H9 (cell line): ENCODE results near the gene PPARA. TPM values are rescaled to one million over a fixed set of nuclear protein-coding genes. Genes with fewer than 3 reads are reported as not detected.
"Not testable (repeated sequence)": the region's sequence is repeated elsewhere in the genome, so short reads cannot be mapped to it uniquely, and the experiment has no call there.

Experiments used
- DNase-seq: peaks from one replicate; pipeline ENCODE4 v3.0.0-alpha.2; 2017
- H2AFZ ChIP-seq: one replicate; pipeline ENCODE4 v1.6.1; 2013; ENCODE audit warnings: mild to moderate bottlenecking, low read length, control low read depth, moderate library complexity
- H2AK5ac ChIP-seq: 2 replicates; pipeline ENCODE4 v1.6.1; 2013; ENCODE audit warnings: low read length, control low read depth, mixed read lengths; ENCODE audit not compliant: insufficient read length
- H2BK120ac ChIP-seq: one replicate; pipeline ENCODE4 v1.6.1; 2013; ENCODE audit warnings: low read depth, mild to moderate bottlenecking, low read length, control low read depth, inconsistent platforms; ENCODE audit not compliant: poor library complexity, severe bottlenecking
- H2BK12ac ChIP-seq: 2 replicates; pipeline ENCODE4 v1.6.1; 2013; ENCODE audit warnings: low read length, control low read depth, mixed read lengths, low read depth; ENCODE audit not compliant: insufficient read length
- H2BK15ac ChIP-seq: 2 replicates; pipeline ENCODE4 v1.6.1; 2013; ENCODE audit warnings: low read depth, low read length, control low read depth
- H2BK20ac ChIP-seq: one replicate; pipeline ENCODE4 v1.6.1; 2013; ENCODE audit warnings: low read depth, mild to moderate bottlenecking, low read length, control low read depth, inconsistent platforms; ENCODE audit not compliant: poor library complexity, severe bottlenecking
- H2BK5ac ChIP-seq: 2 replicates; pipeline ENCODE4 v1.6.1; 2013; ENCODE audit warnings: low read length, control low read depth, mixed read lengths; ENCODE audit not compliant: insufficient read length
- H3K14ac ChIP-seq: 2 replicates; pipeline ENCODE4 v1.6.1; 2013; ENCODE audit warnings: low read length, control low read depth; ENCODE audit not compliant: insufficient read depth
- H3K18ac ChIP-seq: 2 replicates; pipeline ENCODE4 v1.6.1; 2013; ENCODE audit warnings: low read depth, mild to moderate bottlenecking, mixed read lengths, low read length, control low read depth; ENCODE audit not compliant: insufficient read length
- H3K23ac ChIP-seq: 2 replicates; pipeline ENCODE4 v1.6.1; 2013; ENCODE audit warnings: low read length, control low read depth, mixed read lengths, low read depth; ENCODE audit not compliant: insufficient read length
- H3K23me2 ChIP-seq: 2 replicates; pipeline ENCODE4 v1.6.1; 2013; ENCODE audit warnings: low read depth, mild to moderate bottlenecking, mixed read lengths, low read length, control low read depth; ENCODE audit not compliant: insufficient read length, poor library complexity, severe bottlenecking
- H3K27ac ChIP-seq: 2 replicates; pipeline ENCODE4 v1.5.1; 2013; ENCODE audit warnings: low read length, control low read depth, mixed read lengths, low read depth; ENCODE audit not compliant: insufficient read length
- H3K27me3 ChIP-seq: 2 replicates; pipeline ENCODE4 v1.6.1; 2013; ENCODE audit warnings: low read length, control low read depth, inconsistent platforms; ENCODE audit not compliant: insufficient read depth
- H3K4ac ChIP-seq: 2 replicates; pipeline ENCODE4 v1.6.1; 2013; ENCODE audit warnings: low read depth, mild to moderate bottlenecking, control low read depth, inconsistent platforms, low read length, moderate library complexity
- H3K4me1 ChIP-seq: 2 replicates; pipeline ENCODE4 v1.6.1; 2013; ENCODE audit warnings: low read length, control low read depth, inconsistent platforms; ENCODE audit not compliant: insufficient read depth
- H3K4me2 ChIP-seq: 2 replicates; pipeline ENCODE4 v1.6.1; 2013; ENCODE audit warnings: low read length, control low read depth, mixed read lengths; ENCODE audit not compliant: insufficient read length, insufficient read depth
- H3K56ac ChIP-seq: 2 replicates; pipeline ENCODE4 v1.6.1; 2013; ENCODE audit warnings: low read depth, mild to moderate bottlenecking, mixed read lengths, low read length, control low read depth; ENCODE audit not compliant: insufficient read length
- H3K79me1 ChIP-seq: 2 replicates; pipeline ENCODE4 v1.6.1; 2013; ENCODE audit warnings: low read depth, mild to moderate bottlenecking, moderate library complexity, low read length, control low read depth, inconsistent platforms; ENCODE audit not compliant: insufficient read depth, poor library complexity, severe bottlenecking
- H3K79me2 ChIP-seq: 2 replicates; pipeline ENCODE4 v1.6.1; 2013; ENCODE audit warnings: low read length, control low read depth, inconsistent platforms; ENCODE audit not compliant: insufficient read depth
- H3K9ac ChIP-seq: 2 replicates; pipeline ENCODE4 v1.6.1; 2013; ENCODE audit warnings: low read length, control low read depth, mixed read lengths; ENCODE audit not compliant: insufficient read length; ENCODE audit errors: extremely low read depth
- H3K9me3 ChIP-seq: one replicate; pipeline ENCODE4 v1.6.1; 2013; ENCODE audit warnings: low read depth, low read length, inconsistent platforms; ENCODE audit not compliant: control insufficient read depth
- H3T11ph ChIP-seq: one replicate; pipeline ENCODE4 v1.6.1; 2013; ENCODE audit warnings: mild to moderate bottlenecking, low read length, control low read depth, inconsistent platforms
- H4K20me1 ChIP-seq: one replicate; pipeline ENCODE4 v1.6.1; 2013; ENCODE audit not compliant: control insufficient read depth, insufficient read length, insufficient read depth
- H4K5ac ChIP-seq: 2 replicates; pipeline ENCODE4 v1.6.1; 2013; ENCODE audit warnings: low read depth, mild to moderate bottlenecking, mixed read lengths, low read length, control low read depth; ENCODE audit not compliant: insufficient read length
- H4K8ac ChIP-seq: replicated peaks from 2 replicates; pipeline ENCODE4 v1.6.1; 2013; ENCODE audit warnings: low read length, control low read depth, mixed read lengths, low read depth; ENCODE audit not compliant: insufficient read length
- H4K91ac ChIP-seq: 2 replicates; pipeline ENCODE4 v1.6.1; 2013; ENCODE audit warnings: low read depth, mild to moderate bottlenecking, moderate library complexity, mixed read lengths, low read length, control low read depth; ENCODE audit not compliant: insufficient read length
- H3K27ac Mint-ChIP-seq, 3 experiments: 2 replicates in 2 of 3; 3 replicates in 1 of 3; pipeline ENCODE4 v1.8.0; 2020 to 2021; ENCODE audit warnings: mixed read lengths in 3 of 3, mild to moderate bottlenecking in 1 of 3, moderate library complexity in 1 of 3
- H3K27me3 Mint-ChIP-seq: 2 replicates; pipeline ENCODE4 v1.8.0; 2021; ENCODE audit warnings: low read depth, mild to moderate bottlenecking, moderate library complexity, mixed read lengths
- H3K36me3 Mint-ChIP-seq, 3 experiments: 2 replicates in 2 of 3; 3 replicates in 1 of 3; pipeline ENCODE4 v1.8.0; 2020 to 2021; ENCODE audit warnings: low read depth in 3 of 3, mixed read lengths in 3 of 3; ENCODE audit not compliant: insufficient read depth in 1 of 3
- H3K4me1 Mint-ChIP-seq, 2 experiments: 2 replicates each; pipeline ENCODE4 v1.8.0; 2020; ENCODE audit warnings: mixed read lengths in 2 of 2
- H3K4me3 Mint-ChIP-seq, 2 experiments: 2 replicates in 1 of 2; 3 replicates in 1 of 2; pipeline ENCODE4 v1.8.0; 2020 to 2021; ENCODE audit warnings: mild to moderate bottlenecking in 2 of 2, mixed read lengths in 2 of 2, moderate library complexity in 1 of 2
- H3K9me3 Mint-ChIP-seq, 2 experiments: 2 replicates in 1 of 2; 3 replicates in 1 of 2; pipeline ENCODE4 v1.8.0; 2020; ENCODE audit warnings: mild to moderate bottlenecking in 2 of 2, mixed read lengths in 2 of 2, moderate library complexity in 1 of 2
- WGBS: extraction: QIAGEN DNeasy Blood & Tissue Kit; methylation state at CpG from one replicate; pipeline ENCODE4 v1.1.7; 2013; ENCODE audit warnings: missing lambda C conversion rate, low lambda C conversion rate, mixed read lengths; ENCODE audit not compliant: insufficient read length; ENCODE audit errors: extremely low coverage; 5-methylcytosine and 5-hydroxymethylcytosine counted together
- total RNA-seq: library from RNA; stranded (reverse); gene quantifications from 2 replicates; pipeline ENCODE4 v1.2.1, GENCODE V29; 2021
- TF ChIP-seq, protein P1 (sequence below): fragments of 200-600 bp; sonication (generic); conservative IDR thresholded peaks from 3 replicates; pipeline ENCODE4 v1.8.0; 2021; ENCODE audit warnings: antibody characterized with exemption, mild to moderate bottlenecking

PPARA gene
- total RNA-seq, 1 experiment from 2014 or later, result 7.3 TPM

DNA sequence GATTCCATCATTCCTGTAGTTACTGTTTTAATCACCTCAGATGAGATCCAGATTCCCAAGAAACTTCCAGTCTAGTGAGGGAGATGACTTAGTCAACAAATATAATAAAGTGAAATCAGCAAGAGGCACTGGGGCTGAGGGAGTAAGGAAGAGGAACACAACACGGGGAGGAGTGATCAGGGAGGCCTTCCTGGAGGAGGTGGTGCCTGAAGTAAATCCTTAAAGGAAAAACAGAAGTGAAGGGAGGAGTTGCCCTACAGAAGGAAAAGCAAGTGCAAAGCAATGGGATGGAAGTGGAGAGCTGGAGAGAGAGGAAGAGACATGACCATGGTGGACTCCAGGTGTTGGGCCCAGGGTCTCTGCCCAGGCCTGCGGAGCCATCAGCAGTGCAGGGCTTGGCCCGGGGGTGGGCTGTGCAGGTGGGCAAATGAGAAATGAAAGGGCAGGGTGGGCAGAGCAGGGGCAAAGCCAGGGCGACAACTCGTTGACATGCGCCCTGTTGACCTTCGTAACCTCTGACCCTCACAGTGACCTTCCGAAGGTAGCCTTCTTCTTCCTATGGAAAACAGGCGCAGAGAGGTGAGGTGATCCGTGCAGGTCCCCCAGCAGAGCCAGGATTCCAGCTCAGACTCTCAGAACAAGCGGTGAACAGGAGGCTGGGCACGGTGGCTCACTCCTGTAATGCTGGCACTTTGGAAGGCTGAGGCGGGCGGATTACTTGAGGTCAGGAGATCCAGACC lies 12.1 kb upstream of the PPARA start:
- Histone ChIP-seq H3K9ac (no peak overlapping the region), H2AK5ac (no peak overlapping the region), H3K9me3 (no peaks in the 10 kb centered on the region), H4K91ac (no peak overlapping the region), H3T11ph (no peak overlapping the region), H3K4me2 (no peak overlapping the region), H3K79me1 (no peaks in the 10 kb centered on the region), H3K56ac (no peak overlapping the region), H2BK120ac (no peak overlapping the region), H4K8ac (no peak overlapping the region), H3K4ac (no peak overlapping the region), H3K4me1 (no peaks in the 10 kb centered on the region), H2BK12ac (no peak overlapping the region), H3K79me2 (no peaks in the 10 kb centered on the region), H3K23ac (no peak overlapping the region), H3K14ac (no peak overlapping the region; the same call in 1 of the 2 replicates), H3K27ac (no peak overlapping the region), H2BK5ac (no peak overlapping the region), H4K5ac (no peak overlapping the region), H2BK15ac (no peak overlapping the region; the same call in 1 of the 2 replicates), H3K23me2 (no peaks in the 10 kb centered on the region), H4K20me1 (no peaks in the 10 kb centered on the region), H2AFZ (no peak overlapping the region), H3K18ac (no peak overlapping the region), H3K27me3 (no peaks in the 10 kb centered on the region), H2BK20ac (no peak overlapping the region)
- Mint-ChIP-seq H3K27ac (no peak overlapping the region), H3K27me3 (peaks cover 4% of the 10 kb centered on the region), H3K4me1 (peaks cover 7% of the 10 kb centered on the region in 2 experiments), H3K9me3 (no peaks in the 10 kb centered on the region; a peak in 1 of 5 replicates), H3K4me3 (no peak overlapping the region; a peak in 1 of 5 replicates), H3K36me3 (no peaks in the 10 kb centered on the region)
- TF ChIP-seq, protein P1, sequence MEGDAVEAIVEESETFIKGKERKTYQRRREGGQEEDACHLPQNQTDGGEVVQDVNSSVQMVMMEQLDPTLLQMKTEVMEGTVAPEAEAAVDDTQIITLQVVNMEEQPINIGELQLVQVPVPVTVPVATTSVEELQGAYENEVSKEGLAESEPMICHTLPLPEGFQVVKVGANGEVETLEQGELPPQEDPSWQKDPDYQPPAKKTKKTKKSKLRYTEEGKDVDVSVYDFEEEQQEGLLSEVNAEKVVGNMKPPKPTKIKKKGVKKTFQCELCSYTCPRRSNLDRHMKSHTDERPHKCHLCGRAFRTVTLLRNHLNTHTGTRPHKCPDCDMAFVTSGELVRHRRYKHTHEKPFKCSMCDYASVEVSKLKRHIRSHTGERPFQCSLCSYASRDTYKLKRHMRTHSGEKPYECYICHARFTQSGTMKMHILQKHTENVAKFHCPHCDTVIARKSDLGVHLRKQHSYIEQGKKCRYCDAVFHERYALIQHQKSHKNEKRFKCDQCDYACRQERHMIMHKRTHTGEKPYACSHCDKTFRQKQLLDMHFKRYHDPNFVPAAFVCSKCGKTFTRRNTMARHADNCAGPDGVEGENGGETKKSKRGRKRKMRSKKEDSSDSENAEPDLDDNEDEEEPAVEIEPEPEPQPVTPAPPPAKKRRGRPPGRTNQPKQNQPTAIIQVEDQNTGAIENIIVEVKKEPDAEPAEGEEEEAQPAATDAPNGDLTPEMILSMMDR, result no peak
- DNase-seq, result no peak
- WGBS, result no CpG with 5 or more reads among the region's 14 CpGs

DNA sequence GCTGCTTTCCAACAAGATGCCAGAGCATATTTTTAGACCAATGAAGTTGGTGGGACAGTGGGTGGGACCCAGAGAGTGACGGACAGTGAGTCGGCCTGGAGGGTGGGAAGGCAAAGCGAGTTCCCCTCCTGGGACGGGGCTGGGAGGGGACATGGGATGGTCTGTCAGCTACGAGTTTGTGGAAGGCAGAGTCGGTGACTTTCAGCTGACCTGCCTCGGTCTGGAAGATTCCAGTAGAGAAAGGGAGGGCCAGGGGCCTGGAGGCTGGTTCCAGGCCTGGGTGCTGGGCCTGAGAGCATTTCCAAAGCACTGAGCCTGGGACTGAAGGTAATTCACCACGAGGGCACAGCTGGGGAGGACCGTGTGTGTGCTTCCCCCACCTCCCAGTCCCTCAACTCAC lies 10.9 kb upstream of the PPARA start:
- H2BK20ac ChIP-seq, H3K4me1 ChIP-seq, DNase-seq, H3K23ac ChIP-seq, H3K27me3 Mint-ChIP-seq, H4K91ac ChIP-seq, H2AFZ ChIP-seq, H3K9me3 Mint-ChIP-seq, H3K27ac ChIP-seq, H3K79me2 ChIP-seq, H3K36me3 Mint-ChIP-seq, H3K9ac ChIP-seq, H2BK5ac ChIP-seq, H3K9me3 ChIP-seq, H3K4me1 Mint-ChIP-seq, H3K23me2 ChIP-seq, H4K20me1 ChIP-seq, H3K4me3 Mint-ChIP-seq, H3K56ac ChIP-seq, H3K4me2 ChIP-seq, H3T11ph ChIP-seq, H2BK15ac ChIP-seq, H4K8ac ChIP-seq, H3K18ac ChIP-seq, H2AK5ac ChIP-seq, H3K14ac ChIP-seq, H3K27me3 ChIP-seq, H3K79me1 ChIP-seq, H3K4ac ChIP-seq, H2BK120ac ChIP-seq, H4K5ac ChIP-seq, H2BK12ac ChIP-seq: not testable (repeated sequence)
- WGBS, result no CpG with 5 or more reads among the region's 9 CpGs
- H3K27ac Mint-ChIP-seq, result peak overlapping the region in 1 of 3 experiments; percentile 70; a peak in 1 of 7 replicates
